Activated CD4-positive, alpha-beta T cell treated with anti-CD3 and anti-CD28 coated beads, Interleukin-2, amount 10 ng/mL, durations not matched to agents 7 days and 5 days (primary cell): ENCODE measurements around the gene CCDC185. TPM values are rescaled to one million over a fixed set of nuclear protein-coding genes. Genes with fewer than 3 reads are reported as not detected.

ENCODE experiments used
- CTCF ChIA-PET: fragments of 350-600 bp; sonication (Branson Sonifier 250); formaldehyde crosslinking; loops from one replicate; lab custom pipeline; 2021; ENCODE audit warnings: antibody characterized with exemption; lab: Charles Lee
- POLR2A ChIA-PET: fragments of 350-600 bp; sonication (Branson Sonifier 250); formaldehyde crosslinking; loops from one replicate; lab custom pipeline; 2021; ENCODE audit warnings: antibody characterized with exemption; lab: Charles Lee
- DNase-seq: peaks from one replicate; pipeline ENCODE4 v3.0.0-alpha.2; 2020
- H3K27ac Mint-ChIP-seq: one replicate; pipeline ENCODE4 v1.8.0; 2021; ENCODE audit warnings: mild to moderate bottlenecking, moderate library complexity, mixed read lengths
- H3K27me3 Mint-ChIP-seq: one replicate; pipeline ENCODE4 v1.8.0; 2021; ENCODE audit warnings: mixed read lengths
- H3K36me3 Mint-ChIP-seq: one replicate; pipeline ENCODE4 v1.8.0; 2021; ENCODE audit warnings: low read depth, mixed read lengths
- H3K4me1 Mint-ChIP-seq: one replicate; pipeline ENCODE4 v1.8.0; 2021; ENCODE audit warnings: mixed read lengths
- H3K4me3 Mint-ChIP-seq: one replicate; pipeline ENCODE4 v1.8.0; 2021; ENCODE audit warnings: mild to moderate bottlenecking, moderate library complexity, mixed read lengths
- H3K9me3 Mint-ChIP-seq: one replicate; pipeline ENCODE4 v1.8.0; 2021; ENCODE audit warnings: mixed read lengths
- total RNA-seq, 2 experiments: library from RNA; stranded (reverse); gene quantifications; one replicate each; pipeline ENCODE4 v1.2.3, GENCODE V29; 2021

CCDC185 gene
- total RNA-seq, 2 experiments from 2014 or later: not detected

DNA sequence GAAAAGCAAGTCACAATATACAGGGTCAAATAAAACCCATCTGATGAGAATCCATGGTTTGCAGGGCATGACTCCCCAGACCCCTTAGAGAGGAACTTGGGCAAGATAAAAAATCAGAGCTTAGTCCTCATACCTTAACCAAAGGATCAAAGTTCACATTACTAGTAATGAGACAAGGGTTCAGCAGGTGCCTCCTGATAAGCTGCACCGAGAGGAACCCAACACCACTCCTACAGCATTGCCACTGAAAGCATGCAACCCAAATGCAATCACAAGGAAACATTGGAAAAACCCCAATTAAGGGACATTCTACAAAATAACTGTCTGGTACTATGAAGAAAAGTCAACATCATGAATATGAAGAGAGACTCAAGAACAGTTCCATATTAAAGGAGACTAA lies 29.7 kb downstream of the CCDC185 start:
- no peak for DNase-seq
- ChIA-PET CTCF (no interaction called here), POLR2A (no interaction called here)
- Mint-ChIP-seq H3K9me3 (no peaks in the 10 kb centered on the region), H3K27ac (no peak overlapping the region), H3K4me3 (no peak overlapping the region), H3K36me3 (no peaks in the 10 kb centered on the region), H3K4me1 (peaks cover 7% of the 10 kb centered on the region), H3K27me3 (peaks cover 7% of the 10 kb centered on the region)

GRCh38 chr1:223423641-223424233 lies 30.5 kb downstream of the CCDC185 start:
- H3K36me3 Mint-ChIP-seq: no peaks in the 10 kb centered on the region
- H3K4me1 Mint-ChIP-seq: peaks cover 7% of the 10 kb centered on the region
- no peak for DNase-seq
- no peaks in the 10 kb centered on the region for H3K9me3 Mint-ChIP-seq
- CTCF ChIA-PET: no interaction called here
- no peak overlapping the region for H3K27ac Mint-ChIP-seq
- POLR2A ChIA-PET: no interaction called here
- peaks cover 7% of the 10 kb centered on the region for H3K27me3 Mint-ChIP-seq
- H3K4me3 Mint-ChIP-seq: no peak overlapping the region

GRCh38 chr1:223425550-223425949 lies 32.3 kb downstream of the CCDC185 start:
- no peak for DNase-seq
- Mint-ChIP-seq H3K27ac (no peak overlapping the region), H3K36me3 (no peaks in the 10 kb centered on the region), H3K4me3 (no peak overlapping the region), H3K27me3 (peaks cover 7% of the 10 kb centered on the region), H3K4me1 (peaks cover 7% of the 10 kb centered on the region), H3K9me3 (no peaks in the 10 kb centered on the region)
- ChIA-PET CTCF (interaction anchor here (0.6 kb wide), 1 partner anchor 170 kb away, joined by 4 read pairs; no protein-coding TSS in a partner anchor), POLR2A (no interaction called here)

DNA sequence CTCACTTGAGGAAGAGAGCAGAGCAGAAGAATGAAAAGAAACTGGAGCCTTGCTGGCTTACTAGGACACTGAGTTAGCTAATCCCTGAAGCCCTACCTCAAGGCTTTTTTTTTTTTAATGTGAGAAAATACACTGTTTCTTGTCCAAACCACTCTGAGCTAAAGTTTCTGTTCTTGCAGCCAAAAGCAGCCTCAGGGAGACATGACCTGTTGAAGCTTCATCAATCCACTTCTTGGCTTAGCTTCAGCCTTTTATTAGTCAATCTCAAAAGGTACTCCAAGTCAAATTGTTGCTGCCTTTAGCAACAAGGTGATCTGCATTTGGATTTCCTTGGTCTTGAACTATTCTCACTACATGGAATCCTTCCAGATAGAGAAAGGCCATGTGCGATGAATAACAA lies 33.7 kb downstream of the CCDC185 start:
- DNase-seq: no peak
- H3K9me3 Mint-ChIP-seq: no peaks in the 10 kb centered on the region
- no peaks in the 10 kb centered on the region for H3K36me3 Mint-ChIP-seq
- H3K27me3 Mint-ChIP-seq: peaks cover 7% of the 10 kb centered on the region
- peaks cover 7% of the 10 kb centered on the region for H3K4me1 Mint-ChIP-seq
- H3K4me3 Mint-ChIP-seq: no peak overlapping the region
- CTCF ChIA-PET: interaction anchor here (0.5 to 0.6 kb wide), 2 partner anchors 175 to 1258 kb away, joined by 3 to 4 read pairs; no protein-coding TSS in a partner anchor
- H3K27ac Mint-ChIP-seq: no peak overlapping the region
- POLR2A ChIA-PET: no interaction called here

DNA sequence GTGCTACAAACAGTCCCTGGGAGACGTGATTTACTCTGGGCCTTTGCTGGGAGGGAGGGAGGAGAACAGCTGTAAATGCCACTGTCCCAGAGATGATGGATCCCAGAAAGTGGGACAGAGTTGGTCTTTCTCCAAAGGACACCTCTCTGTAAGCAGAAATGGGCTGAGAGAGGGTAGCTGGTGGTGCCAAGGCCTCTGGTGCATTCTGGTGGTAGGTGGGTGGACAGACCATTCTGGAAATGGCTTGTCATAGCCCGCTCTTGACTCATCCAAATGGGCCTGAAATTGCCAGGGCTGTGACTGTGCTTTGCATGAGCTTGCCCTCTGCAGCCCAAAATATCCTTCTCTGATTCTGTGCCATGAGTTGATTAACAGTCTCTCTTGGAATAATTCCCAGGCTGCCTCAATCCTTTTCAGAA lies 36.1 kb downstream of the CCDC185 start:
- Mint-ChIP-seq H3K4me3 (no peak overlapping the region), H3K27ac (no peak overlapping the region), H3K36me3 (no peaks in the 10 kb centered on the region), H3K9me3 (no peaks in the 10 kb centered on the region), H3K4me1 (peaks cover 7% of the 10 kb centered on the region), H3K27me3 (peaks cover 3% of the 10 kb centered on the region)
- ChIA-PET CTCF (interaction anchor here (1.0 kb wide), 1 partner anchor 13 kb away, joined by 3 read pairs; no protein-coding TSS in a partner anchor), POLR2A (no interaction called here)
- DNase-seq: no peak

DNA sequence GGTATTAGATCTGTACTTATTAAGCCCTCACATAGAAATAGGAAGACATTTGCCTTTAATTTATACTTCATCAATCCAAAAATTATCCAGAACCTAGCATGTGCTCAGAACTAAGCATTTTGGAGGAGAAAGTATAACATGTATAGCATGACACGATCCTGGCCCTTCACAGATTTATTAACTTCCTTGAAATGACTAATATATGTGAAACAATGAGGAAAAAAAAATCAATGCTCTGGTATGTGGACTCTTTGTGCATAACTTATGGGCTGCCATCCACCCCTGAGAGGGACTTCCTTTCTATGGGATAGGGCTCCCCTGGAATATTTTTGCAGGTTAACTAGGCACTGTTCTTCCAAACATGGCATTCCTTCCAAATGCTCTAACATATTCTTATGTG lies 36.6 kb downstream of the CCDC185 start:
- ChIA-PET CTCF (no interaction called here), POLR2A (no interaction called here)
- Mint-ChIP-seq H3K27ac (no peak overlapping the region), H3K4me1 (peaks cover 7% of the 10 kb centered on the region), H3K27me3 (peaks cover 3% of the 10 kb centered on the region), H3K4me3 (no peak overlapping the region), H3K36me3 (no peaks in the 10 kb centered on the region), H3K9me3 (no peaks in the 10 kb centered on the region)
- DNase-seq: no peak

GRCh38 chr1:223430236-223430635 lies 37.0 kb downstream of the CCDC185 start:
- no peak for DNase-seq
- ChIA-PET CTCF (no interaction called here), POLR2A (no interaction called here)
- H3K4me3 Mint-ChIP-seq: no peak overlapping the region
- no peaks in the 10 kb centered on the region for H3K9me3 Mint-ChIP-seq
- no peaks in the 10 kb centered on the region for H3K36me3 Mint-ChIP-seq
- H3K27me3 Mint-ChIP-seq: peaks cover 3% of the 10 kb centered on the region
- H3K4me1 Mint-ChIP-seq: peaks cover 7% of the 10 kb centered on the region
- H3K27ac Mint-ChIP-seq: no peak overlapping the region

- Mint-ChIP-seq H3K27me3 (no peaks in the 10 kb centered on the region), H3K27ac (no peak overlapping the region), H3K4me3 (no peak overlapping the region), H3K9me3 (peaks cover 5% of the 10 kb centered on the region), H3K36me3 (no peaks in the 10 kb centered on the region), H3K4me1 (peaks cover 7% of the 10 kb centered on the region)
- ChIA-PET CTCF (no interaction called here), POLR2A (interaction anchor here (0.6 kb wide), 1 partner anchor 101 kb away, joined by 3 read pairs; no protein-coding TSS in a partner anchor)
- no peak for DNase-seq
Observed at GRCh38 chr1:223437151-223437550, 43.9 kb downstream of the CCDC185 start.

DNA sequence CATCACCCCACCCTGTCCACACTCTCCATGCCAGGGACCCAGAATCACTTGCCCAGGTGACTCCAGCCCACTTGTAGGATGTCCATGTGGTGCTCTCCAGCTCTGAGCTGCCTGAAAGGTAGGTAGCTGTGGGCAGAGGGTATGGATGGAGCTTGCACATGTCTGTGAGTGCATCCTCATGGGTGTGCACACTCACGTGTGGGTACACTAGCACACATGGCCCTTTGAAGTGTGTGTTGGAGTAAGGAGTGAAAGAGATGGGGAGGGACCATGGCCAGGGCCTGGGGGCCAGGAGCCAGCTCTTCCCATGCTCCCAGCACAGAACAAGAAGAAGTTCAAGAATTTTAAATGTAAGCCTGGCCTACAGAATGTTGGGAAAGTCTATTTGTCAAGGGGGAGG lies 50.2 kb downstream of the CCDC185 start:
- no peak for DNase-seq
- Mint-ChIP-seq H3K4me3 (no peak overlapping the region), H3K27ac (no peak overlapping the region), H3K9me3 (peaks cover 35% of the 10 kb centered on the region), H3K4me1 (peaks cover under 1% of the 10 kb centered on the region), H3K27me3 (peaks cover 4% of the 10 kb centered on the region), H3K36me3 (no peaks in the 10 kb centered on the region)
- CTCF ChIA-PET: no interaction called here
- POLR2A ChIA-PET: no interaction called here

DNA sequence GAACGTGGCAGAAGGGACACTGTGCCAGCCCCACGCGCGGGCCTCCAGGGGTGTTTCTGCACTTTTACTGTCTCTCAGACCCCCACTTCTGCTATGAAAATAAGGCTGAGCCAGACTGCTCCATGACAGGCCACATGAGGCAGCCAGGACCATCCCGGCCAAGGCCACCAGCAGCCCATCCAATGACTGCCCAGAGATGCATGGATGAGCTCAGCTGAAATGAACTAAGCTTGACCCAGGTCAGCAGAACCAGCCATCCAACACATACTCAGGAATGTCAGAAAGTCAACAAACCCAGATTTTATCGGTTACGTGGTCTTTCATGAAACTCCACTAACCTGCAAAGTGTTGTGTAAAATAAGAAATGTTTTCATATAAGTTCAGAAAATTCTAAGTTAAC lies 51.2 kb downstream of the CCDC185 start:
- no peaks in the 10 kb centered on the region for H3K4me1 Mint-ChIP-seq
- DNase-seq: no peak
- no peak overlapping the region for H3K4me3 Mint-ChIP-seq
- POLR2A ChIA-PET: no interaction called here
- H3K27me3 Mint-ChIP-seq: peaks cover 4% of the 10 kb centered on the region
- no peaks in the 10 kb centered on the region for H3K36me3 Mint-ChIP-seq
- CTCF ChIA-PET: no interaction called here
- H3K27ac Mint-ChIP-seq: no peak overlapping the region
- peaks cover 35% of the 10 kb centered on the region for H3K9me3 Mint-ChIP-seq

Other genes with a start within 250 kb of the CCDC185 start
- 1 to 10 TPM; 2.9 to 4.8 TPM for gene SUSD4, start 29.2 kb upstream of the CCDC185 start, total RNA-seq